Endodermal cell (in vitro differentiated cells): ENCODE results near the gene GNAO1. TPM values are rescaled to one million over a fixed set of nuclear protein-coding genes. Genes with fewer than 3 reads are reported as not detected.

Experiments used
- DNase-seq: peaks from one replicate; pipeline ENCODE4 v3.0.0-alpha.2; 2017
- H3K27ac ChIP-seq: 2 replicates; pipeline ENCODE4 v1.5.1; 2013; ENCODE audit warnings: mild to moderate bottlenecking, low read depth, low read length, moderate library complexity
- H3K27me3 ChIP-seq: 2 replicates; pipeline ENCODE4 v1.6.1; 2013; ENCODE audit warnings: mild to moderate bottlenecking, low read length, moderate library complexity; ENCODE audit not compliant: insufficient read depth, control insufficient read depth, poor library complexity, severe bottlenecking
- H3K36me3 ChIP-seq: 2 replicates; pipeline ENCODE4 v1.7.0; 2013; ENCODE audit warnings: mild to moderate bottlenecking, low read length, moderate library complexity; ENCODE audit not compliant: control insufficient read depth, insufficient read depth
- H3K4me1 ChIP-seq: one replicate; pipeline ENCODE4 v1.7.0; 2013; ENCODE audit warnings: low read length; ENCODE audit not compliant: control insufficient read depth, insufficient read depth
- H3K4me3 ChIP-seq: 2 replicates; pipeline ENCODE4 v1.5.1; 2013; ENCODE audit warnings: mild to moderate bottlenecking, low read length, moderate library complexity
- H3K9ac ChIP-seq: 2 replicates; pipeline ENCODE4 v1.6.1; 2013; ENCODE audit warnings: mild to moderate bottlenecking, low read length, moderate library complexity; ENCODE audit not compliant: poor library complexity, severe bottlenecking; ENCODE audit errors: extremely low read depth
- H3K9me3 ChIP-seq: 2 replicates; pipeline ENCODE4 v1.6.1; 2013; ENCODE audit warnings: mild to moderate bottlenecking, low read length, moderate library complexity; ENCODE audit not compliant: control insufficient read depth
- H3K27ac Mint-ChIP-seq: 2 replicates; pipeline ENCODE4 v1.8.0; 2020; ENCODE audit warnings: mixed read lengths
- H3K27me3 Mint-ChIP-seq: 2 replicates; pipeline ENCODE4 v1.8.0; 2021; ENCODE audit warnings: mild to moderate bottlenecking, mixed read lengths; ENCODE audit not compliant: insufficient read depth
- H3K36me3 Mint-ChIP-seq: 2 replicates; pipeline ENCODE4 v1.8.0; 2020; ENCODE audit warnings: low read depth, mixed read lengths
- H3K4me1 Mint-ChIP-seq: 2 replicates; pipeline ENCODE4 v1.8.0; 2020; ENCODE audit warnings: mixed read lengths
- H3K4me3 Mint-ChIP-seq: 2 replicates; pipeline ENCODE4 v1.8.0; 2020; ENCODE audit warnings: mild to moderate bottlenecking, moderate library complexity, mixed read lengths
- H3K9me3 Mint-ChIP-seq: 2 replicates; pipeline ENCODE4 v1.8.0; 2020; ENCODE audit warnings: mild to moderate bottlenecking, mixed read lengths
- WGBS, 2 experiments: methylation state at CpG; one replicate each; pipeline versions ENCODE4 v1.1.5 to v1.1.7; 2013; ENCODE audit warnings: missing lambda C conversion rate in 2 of 2, mixed read lengths in 1 of 2; ENCODE audit not compliant: insufficient coverage in 1 of 2, insufficient read length in 1 of 2; 5-methylcytosine and 5-hydroxymethylcytosine counted together
- total RNA-seq, 2 donors: library from RNA; stranded (reverse); fragmentation: NEBNext Ultra II Directional in 1 of 2; extraction: Animal tissue kit (Norgen Biotek cat#: 25700) in 1 of 2; gene quantifications; 2 replicates in 1 of 2; 3 replicates in 1 of 2; pipeline ENCODE4 v1.2.1, GENCODE V29; 2021
- TF ChIP-seq, protein P1 (sequence below): fragments of 200-600 bp; sonication (generic); conservative IDR thresholded peaks from 2 replicates; pipeline ENCODE4 v1.5.0; 2021; ENCODE audit warnings: antibody characterized with exemption, mild to moderate bottlenecking

The GNAO1 gene
- total RNA-seq, 2 donors from 2014 or later, result 2.7 to 7.1 TPM

DNA sequence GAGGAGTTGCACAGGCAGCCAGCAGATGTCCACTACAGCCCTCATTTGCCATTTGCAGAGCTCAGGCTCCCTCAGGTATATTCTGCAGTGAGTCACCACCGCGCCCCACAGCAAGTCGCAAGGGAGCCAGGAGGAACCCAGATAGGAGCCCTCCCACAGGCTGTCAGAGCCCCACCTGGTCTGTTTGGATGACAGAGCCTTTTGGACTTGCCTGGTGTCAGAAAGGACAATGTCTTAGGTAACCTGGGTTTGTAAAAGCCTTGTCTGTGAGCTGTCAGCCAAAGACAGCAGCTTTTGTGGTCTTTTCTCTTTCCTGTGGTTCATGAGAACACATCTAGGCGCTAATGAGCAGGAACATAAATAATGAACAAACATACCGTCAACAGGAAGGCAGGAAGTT, 70.9 kb downstream of the GNAO1 start:
- Histone ChIP-seq H3K9me3 (no peaks in the 10 kb centered on the region), H3K4me1 (peaks cover 2% of the 10 kb centered on the region), H3K27me3 (no peaks in the 10 kb centered on the region), H3K36me3 (no peaks in the 10 kb centered on the region), H3K9ac (no peak overlapping the region), H3K27ac (no peak overlapping the region), H3K4me3 (no peak overlapping the region)
- DNase-seq, result no peak
- Mint-ChIP-seq H3K4me1 (peaks cover 1% of the 10 kb centered on the region), H3K4me3 (no peak overlapping the region), H3K27ac (no peak overlapping the region), H3K27me3 (no peaks in the 10 kb centered on the region), H3K36me3 (no peaks in the 10 kb centered on the region), H3K9me3 (no peaks in the 10 kb centered on the region)
- TF ChIP-seq, protein P1, sequence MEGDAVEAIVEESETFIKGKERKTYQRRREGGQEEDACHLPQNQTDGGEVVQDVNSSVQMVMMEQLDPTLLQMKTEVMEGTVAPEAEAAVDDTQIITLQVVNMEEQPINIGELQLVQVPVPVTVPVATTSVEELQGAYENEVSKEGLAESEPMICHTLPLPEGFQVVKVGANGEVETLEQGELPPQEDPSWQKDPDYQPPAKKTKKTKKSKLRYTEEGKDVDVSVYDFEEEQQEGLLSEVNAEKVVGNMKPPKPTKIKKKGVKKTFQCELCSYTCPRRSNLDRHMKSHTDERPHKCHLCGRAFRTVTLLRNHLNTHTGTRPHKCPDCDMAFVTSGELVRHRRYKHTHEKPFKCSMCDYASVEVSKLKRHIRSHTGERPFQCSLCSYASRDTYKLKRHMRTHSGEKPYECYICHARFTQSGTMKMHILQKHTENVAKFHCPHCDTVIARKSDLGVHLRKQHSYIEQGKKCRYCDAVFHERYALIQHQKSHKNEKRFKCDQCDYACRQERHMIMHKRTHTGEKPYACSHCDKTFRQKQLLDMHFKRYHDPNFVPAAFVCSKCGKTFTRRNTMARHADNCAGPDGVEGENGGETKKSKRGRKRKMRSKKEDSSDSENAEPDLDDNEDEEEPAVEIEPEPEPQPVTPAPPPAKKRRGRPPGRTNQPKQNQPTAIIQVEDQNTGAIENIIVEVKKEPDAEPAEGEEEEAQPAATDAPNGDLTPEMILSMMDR, result no peak
- 67 to 93% methylated on average over 1 to 5 of the region's 5 CpGs for WGBS, 2 experiments

DNA sequence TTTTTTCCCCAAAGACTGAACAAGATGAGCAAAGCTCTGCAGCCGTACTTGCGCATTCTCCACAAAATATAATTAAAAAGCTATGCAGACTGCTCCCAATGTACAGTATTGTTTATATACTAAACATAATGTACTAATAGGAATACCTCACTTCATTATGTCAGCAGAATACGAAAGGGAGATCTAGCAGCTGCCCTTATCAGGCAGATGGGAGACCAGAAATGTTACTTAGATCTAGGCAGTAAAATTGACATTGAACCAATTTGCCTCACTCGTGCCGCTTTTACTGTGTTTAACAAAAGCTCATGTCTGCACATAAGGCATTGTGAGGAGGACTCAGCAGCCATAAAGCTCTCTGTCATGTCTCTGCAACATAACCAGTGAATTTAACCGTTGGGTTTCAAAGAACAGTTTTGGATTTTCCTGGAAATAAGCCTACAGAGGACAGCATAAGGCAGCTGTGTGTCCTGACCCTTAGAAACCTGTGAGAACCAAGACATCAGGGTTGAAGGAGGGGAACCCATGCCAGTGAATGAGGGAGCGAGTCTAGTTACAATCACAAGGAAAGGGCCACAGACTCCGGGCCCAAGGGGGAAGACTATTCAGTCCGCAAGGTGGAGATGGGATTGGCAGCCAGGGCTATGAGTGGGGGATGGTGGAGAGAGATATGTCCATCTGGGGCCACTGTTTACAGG, 71.4 kb downstream of the GNAO1 start:
- Mint-ChIP-seq H3K27ac (no peak overlapping the region), H3K4me3 (no peak overlapping the region), H3K4me1 (peaks cover 1% of the 10 kb centered on the region), H3K27me3 (no peaks in the 10 kb centered on the region), H3K9me3 (no peaks in the 10 kb centered on the region), H3K36me3 (no peaks in the 10 kb centered on the region)
- H3K4me1 ChIP-seq, result peaks cover 2% of the 10 kb centered on the region
- no peak overlapping the region for H3K9ac ChIP-seq
- no peak for DNase-seq
- H3K27ac ChIP-seq, result no peak overlapping the region
- no peaks in the 10 kb centered on the region for H3K9me3 ChIP-seq
- WGBS, 2 experiments, result 92 to 93% methylated on average over 6 to 9 of the region's 9 CpGs
- no peaks in the 10 kb centered on the region for H3K27me3 ChIP-seq
- no peaks in the 10 kb centered on the region for H3K36me3 ChIP-seq
- TF ChIP-seq, protein P1, result no peak
- no peak overlapping the region for H3K4me3 ChIP-seq

DNA sequence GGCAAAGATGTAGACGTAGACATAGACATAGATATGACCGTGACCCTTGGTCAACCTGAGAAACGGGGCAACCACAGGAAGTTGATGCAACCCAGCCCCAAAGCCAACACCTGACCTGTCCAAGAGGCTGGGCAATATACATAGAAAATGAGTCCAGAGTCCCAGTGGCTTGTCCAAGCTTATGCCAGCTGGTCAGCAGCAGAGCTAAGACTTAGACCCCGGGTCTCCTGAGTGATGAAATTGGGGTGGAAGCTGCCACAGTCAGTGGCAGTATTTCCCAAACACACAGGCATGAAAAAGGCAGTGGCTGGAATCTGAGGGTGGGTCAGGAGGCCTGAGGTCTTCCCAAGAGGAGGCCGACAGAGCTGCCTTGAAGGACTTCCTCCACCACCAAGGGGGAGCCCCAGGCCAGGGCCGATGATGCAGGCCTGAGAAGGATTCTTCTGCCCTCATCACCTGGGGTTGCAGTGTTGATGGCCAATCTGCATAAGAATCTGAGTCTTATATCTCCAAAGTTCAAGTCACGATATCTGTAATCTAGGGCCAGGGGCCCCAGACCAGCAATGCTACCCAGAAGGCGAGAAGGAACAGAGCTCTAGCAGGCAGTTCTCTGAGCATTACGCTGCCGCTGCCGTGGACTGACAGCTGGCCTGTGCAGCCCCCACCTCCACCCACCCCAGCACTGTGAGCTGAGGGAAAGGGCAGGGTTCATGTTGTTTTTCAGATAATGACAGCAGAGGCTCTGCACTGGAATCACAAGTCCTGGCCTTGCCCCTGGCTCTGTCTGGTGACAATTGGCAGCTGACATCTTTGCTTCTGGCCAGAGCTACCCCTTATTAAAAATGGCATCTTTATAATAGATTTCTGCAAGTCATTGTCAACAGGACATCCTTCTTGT, 72.7 kb downstream of the GNAO1 start:
- no peaks in the 10 kb centered on the region for H3K9me3 Mint-ChIP-seq
- no peaks in the 10 kb centered on the region for H3K36me3 Mint-ChIP-seq
- no peak for DNase-seq
- no peaks in the 10 kb centered on the region for H3K9me3 ChIP-seq
- H3K4me3 Mint-ChIP-seq, result no peak overlapping the region
- H3K4me1 ChIP-seq, result peaks cover 2% of the 10 kb centered on the region
- H3K36me3 ChIP-seq, result no peaks in the 10 kb centered on the region
- peaks cover 1% of the 10 kb centered on the region for H3K4me1 Mint-ChIP-seq
- H3K9ac ChIP-seq, result no peak overlapping the region
- WGBS, 2 experiments, result 89 to 91% methylated on average over 6 to 11 of the region's 11 CpGs
- H3K27ac Mint-ChIP-seq, result no peak overlapping the region
- no peak overlapping the region for H3K27ac ChIP-seq
- no peaks in the 10 kb centered on the region for H3K27me3 ChIP-seq
- H3K4me3 ChIP-seq, result no peak overlapping the region
- H3K27me3 Mint-ChIP-seq, result no peaks in the 10 kb centered on the region
- TF ChIP-seq, protein P1, result no peak
